ENCODE results near the gene EXOC4.
"Not testable (repeated sequence)": the region's sequence is repeated elsewhere in the genome, so short reads cannot be mapped to it uniquely, and the experiment has no call there.

The EXOC4 gene

GRCh38 chr7:133962646-133963045 lies 709.8 kb downstream of the EXOC4 start:
- no peak for DNase-seq

- DNase-seq, result no peak
These were observed 710.8 kb downstream of the EXOC4 start for GRCh38 chr7:133963629-133964028.

- no peak for DNase-seq
These were observed 718.7 kb downstream of the EXOC4 start for GRCh38 chr7:133971625-133972024.

GRCh38 chr7:133973710-133974109 lies 720.8 kb downstream of the EXOC4 start:
- DNase-seq, result no peak

- DNase-seq, result no peak
These were observed 722.3 kb downstream of the EXOC4 start for GRCh38 chr7:133975130-133975529.

- DNase-seq, result no peak
These were observed 723.3 kb downstream of the EXOC4 start for GRCh38 chr7:133976140-133976539.

GRCh38 chr7:133977409-133978274 lies 724.8 kb downstream of the EXOC4 start:
- DNase-seq, result no peak

- DNase-seq, result no peak
These were observed 725.8 kb downstream of the EXOC4 start for GRCh38 chr7:133978502-133979295.

GRCh38 chr7:133980804-133981203 lies 727.9 kb downstream of the EXOC4 start:
- no peak for DNase-seq

GRCh38 chr7:133983685-133984419 lies 731.0 kb downstream of the EXOC4 start:
- DNase-seq, result no peak

GRCh38 chr7:133985300-133985699 lies 732.4 kb downstream of the EXOC4 start:
- no peak for DNase-seq

- no peak for DNase-seq
These were observed 734.7 kb downstream of the EXOC4 start for GRCh38 chr7:133987582-133987981.

GRCh38 chr7:133993547-133993946 lies 740.7 kb downstream of the EXOC4 start:
- no peak for DNase-seq

- not testable (repeated sequence) for DNase-seq
These were observed 741.2 kb downstream of the EXOC4 start for GRCh38 chr7:133994100-133994499.

GRCh38 chr7:133997463-133997862 lies 744.6 kb downstream of the EXOC4 start:
- no peak for DNase-seq

- no peak for DNase-seq
These were observed 746.3 kb downstream of the EXOC4 start for GRCh38 chr7:133999178-133999577.

GRCh38 chr7:134004829-134005505 lies 752.1 kb downstream of the EXOC4 start:
- DNase-seq, result no peak

- DNase-seq, result no peak
These were observed 756.6 kb downstream of the EXOC4 start for GRCh38 chr7:134009314-134010110.

GRCh38 chr7:134013249-134013648 lies 760.4 kb downstream of the EXOC4 start:
- no peak for DNase-seq

GRCh38 chr7:134014935-134015334 lies 762.1 kb downstream of the EXOC4 start:
- DNase-seq, result no peak

GRCh38 chr7:134016223-134016941 lies 763.5 kb downstream of the EXOC4 start:
- no peak for DNase-seq
